Panc1 (cell line): ENCODE results near the gene ATP6V0D1. TPM values are rescaled to one million over a fixed set of nuclear protein-coding genes. Genes with fewer than 3 reads are reported as not detected.

Experiments
- ATAC-seq: fragments of 200-7000 bp; cut with Tn5 transposase; 2 replicates; pipeline ENCODE4 v1.9.1; 2020; ENCODE audit warnings: mild to moderate bottlenecking, moderate library complexity
- BruUV-seq: library from RNA; stranded (reverse); fragments of 400-500 nt; replicated peaks from 2 replicates; lab custom pipeline; 2021; lab: Mats Ljungman, UMichigan
- CTCF ChIA-PET: fragments of 300-600 bp; sonication (Branson Sonifier 250); formaldehyde crosslinking; loops from one replicate; lab custom pipeline; 2022; ENCODE audit warnings: antibody characterized with exemption; lab: Charles Lee
- POLR2A ChIA-PET: fragments of 300-600 bp; sonication (Branson Sonifier 250); formaldehyde crosslinking; loops from one replicate; lab custom pipeline; 2022; ENCODE audit warnings: antibody characterized with exemption; lab: Charles Lee
- DNase-seq: peaks from one replicate; pipeline ENCODE4 v3.0.0-alpha.2; 2010; ENCODE audit warnings: low read depth, low spot score
- H3K27ac ChIP-seq: 2 replicates; pipeline ENCODE4 v1.5.1; 2011; ENCODE audit warnings: mild to moderate bottlenecking, low read length, inconsistent platforms
- H3K27me3 ChIP-seq: fragments of 200-500 bp; sonication (Bioruptor generic); 2 replicates; pipeline ENCODE4 v1.6.0; 2014; ENCODE audit warnings: low read length, inconsistent platforms; ENCODE audit not compliant: control insufficient read depth, insufficient read depth
- H3K36me3 ChIP-seq: fragments of 200-500 bp; sonication (Bioruptor generic); 2 replicates; pipeline ENCODE4 v1.5.1; 2014; ENCODE audit warnings: inconsistent platforms, mild to moderate bottlenecking, low read length, moderate library complexity; ENCODE audit not compliant: control insufficient read depth, insufficient read depth
- H3K4me1 ChIP-seq: 2 replicates; pipeline ENCODE4 v1.5.1; 2011; ENCODE audit warnings: inconsistent platforms, mild to moderate bottlenecking, low read length, moderate library complexity; ENCODE audit not compliant: control insufficient read depth, insufficient read depth
- H3K4me3 ChIP-seq, 2 experiments: 2 replicates each; pipeline ENCODE4 v1.5.1; 2011 to 2012; ENCODE audit warnings: low read depth in 2 of 2, low read length in 2 of 2, mild to moderate bottlenecking in 2 of 2, inconsistent platforms in 1 of 2, moderate library complexity in 1 of 2
- H3K9me3 ChIP-seq: fragments of 200-500 bp; sonication (Bioruptor generic); 2 replicates; pipeline ENCODE4 v1.5.1; 2014; ENCODE audit warnings: low read depth, mild to moderate bottlenecking, inconsistent platforms, low read length, moderate library complexity; ENCODE audit not compliant: control insufficient read depth, insufficient read depth
- POLR2AphosphoS5 ChIP-seq: IDR thresholded peaks from 2 replicates; pipeline ENCODE4 v1.6.1; 2012; ENCODE audit warnings: mild to moderate bottlenecking, low read depth, low read length, moderate library complexity
- SIN3A ChIP-seq: IDR thresholded peaks from 2 replicates; pipeline ENCODE4 v1.6.1; 2012; ENCODE audit warnings: low read depth, mild to moderate bottlenecking, low read length, moderate library complexity, borderline replicate concordance; ENCODE audit not compliant: insufficient read depth
- TCF7L2 ChIP-seq: IDR thresholded peaks from 2 replicates; pipeline ENCODE4 v1.6.1; 2011; ENCODE audit warnings: mild to moderate bottlenecking, low read depth, low read length, inconsistent platforms
- in situ Hi-C: cut with HindIII; loops from 2 replicates; pipeline ENCODE4 v1.10.0; 2016; ENCODE audit warnings: low sequenced_read_pairs, low pct_unique_long_range_greater_than_20kb
- intact Hi-C: fragments of 100-400 bp; cut with micrococcal nuclease; formaldehyde crosslinking; loops from one replicate; pipeline ENCODE4 v1.10.0; 2022; ENCODE audit not compliant: unreplicated experiment
- total RNA-seq: library from RNA; stranded (reverse); gene quantifications from one replicate; pipeline ENCODE4 v1.2.1, GENCODE V29; 2021; ENCODE audit not compliant: unreplicated experiment
- TF ChIP-seq, protein P1 (sequence below), 2 experiments: IDR thresholded peaks; 2 replicates each; pipeline ENCODE4 v1.6.1; 2011 to 2012; ENCODE audit warnings: low read depth in 2 of 2, control low read depth in 1 of 2, low read length in 1 of 2, mild to moderate bottlenecking in 1 of 2, moderate library complexity in 1 of 2; ENCODE audit not compliant: insufficient read depth in 1 of 2
- TF ChIP-seq, protein P2 (sequence below): fragments of 450-650 bp; IDR thresholded peaks from 2 replicates; pipeline ENCODE4 v1.5.1; 2017; ENCODE audit warnings: mild to moderate bottlenecking

ATP6V0D1 gene
- total RNA-seq, 1 experiment from 2014 or later, result 70.8 TPM

DNA sequence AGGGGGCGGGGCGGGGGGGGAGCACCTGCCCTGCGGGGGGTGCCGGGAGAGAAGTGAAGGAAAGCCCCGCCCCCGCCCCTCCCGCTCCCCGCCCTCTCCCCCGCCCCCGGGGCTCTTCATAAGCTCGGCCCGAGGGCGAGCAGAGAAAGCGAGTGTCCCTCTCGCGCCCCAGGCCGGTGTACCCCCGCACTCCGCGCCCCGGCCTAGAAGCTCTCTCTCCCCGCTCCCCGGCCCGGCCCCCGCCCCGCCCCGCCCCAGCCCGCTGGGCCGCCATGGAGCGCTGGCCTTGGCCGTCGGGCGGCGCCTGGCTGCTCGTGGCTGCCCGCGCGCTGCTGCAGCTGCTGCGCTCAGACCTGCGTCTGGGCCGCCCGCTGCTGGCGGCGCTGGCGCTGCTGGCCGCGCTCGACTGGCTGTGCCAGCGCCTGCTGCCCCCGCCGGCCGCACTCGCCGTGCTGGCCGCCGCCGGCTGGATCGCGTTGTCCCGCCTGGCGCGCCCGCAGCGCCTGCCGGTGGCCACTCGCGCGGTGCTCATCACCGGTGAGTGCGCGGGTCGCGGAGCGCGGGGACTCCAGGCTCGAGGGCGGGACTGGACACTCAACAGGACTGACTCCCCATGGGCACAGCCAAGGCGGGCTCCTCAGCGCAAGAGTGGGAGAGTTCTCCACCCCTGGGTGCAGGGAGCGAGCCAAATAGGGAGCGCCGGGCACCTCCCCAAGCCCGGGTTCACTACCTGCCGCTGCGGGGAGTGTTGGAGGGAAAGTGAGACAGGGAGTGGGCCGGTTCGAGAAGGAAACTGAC is 49.8 kb downstream of the ATP6V0D1 start, which contains the start of gene HSD11B2:
Gene HSD11B2 (plus strand): TSS at position 145 of the 798 bp plus-strand sequence. CDS start 128 bp downstream, at position 273.
- Histone ChIP-seq H3K27me3 (no peaks in the 10 kb centered on the region), H3K4me3 (peak within 1 kb of the TSS; percentile 32 to 41), H3K36me3 (no peaks in the 10 kb centered on the region), H3K4me1 (peaks cover 2% of the 10 kb centered on the region; the same call in 1 of the 2 replicates), H3K27ac (no peak within 1 kb of the TSS), H3K9me3 (no peaks in the 10 kb centered on the region)
- ChIA-PET CTCF (interaction anchor here (0.6 to 0.7 kb wide), 3 partner anchors 9 to 231 kb away, joined by 3 to 5 read pairs (median 3); no protein-coding TSS in a partner anchor), POLR2A (no interaction called here)
- intact Hi-C loops, result no loop called here
- in situ Hi-C loops, result no loop called here
- TF ChIP-seq SIN3A, result no peak
- TF ChIP-seq, protein P1, sequence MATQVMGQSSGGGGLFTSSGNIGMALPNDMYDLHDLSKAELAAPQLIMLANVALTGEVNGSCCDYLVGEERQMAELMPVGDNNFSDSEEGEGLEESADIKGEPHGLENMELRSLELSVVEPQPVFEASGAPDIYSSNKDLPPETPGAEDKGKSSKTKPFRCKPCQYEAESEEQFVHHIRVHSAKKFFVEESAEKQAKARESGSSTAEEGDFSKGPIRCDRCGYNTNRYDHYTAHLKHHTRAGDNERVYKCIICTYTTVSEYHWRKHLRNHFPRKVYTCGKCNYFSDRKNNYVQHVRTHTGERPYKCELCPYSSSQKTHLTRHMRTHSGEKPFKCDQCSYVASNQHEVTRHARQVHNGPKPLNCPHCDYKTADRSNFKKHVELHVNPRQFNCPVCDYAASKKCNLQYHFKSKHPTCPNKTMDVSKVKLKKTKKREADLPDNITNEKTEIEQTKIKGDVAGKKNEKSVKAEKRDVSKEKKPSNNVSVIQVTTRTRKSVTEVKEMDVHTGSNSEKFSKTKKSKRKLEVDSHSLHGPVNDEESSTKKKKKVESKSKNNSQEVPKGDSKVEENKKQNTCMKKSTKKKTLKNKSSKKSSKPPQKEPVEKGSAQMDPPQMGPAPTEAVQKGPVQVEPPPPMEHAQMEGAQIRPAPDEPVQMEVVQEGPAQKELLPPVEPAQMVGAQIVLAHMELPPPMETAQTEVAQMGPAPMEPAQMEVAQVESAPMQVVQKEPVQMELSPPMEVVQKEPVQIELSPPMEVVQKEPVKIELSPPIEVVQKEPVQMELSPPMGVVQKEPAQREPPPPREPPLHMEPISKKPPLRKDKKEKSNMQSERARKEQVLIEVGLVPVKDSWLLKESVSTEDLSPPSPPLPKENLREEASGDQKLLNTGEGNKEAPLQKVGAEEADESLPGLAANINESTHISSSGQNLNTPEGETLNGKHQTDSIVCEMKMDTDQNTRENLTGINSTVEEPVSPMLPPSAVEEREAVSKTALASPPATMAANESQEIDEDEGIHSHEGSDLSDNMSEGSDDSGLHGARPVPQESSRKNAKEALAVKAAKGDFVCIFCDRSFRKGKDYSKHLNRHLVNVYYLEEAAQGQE (IDR thresholded peaks at IDR 0.05; ENCODE audit: insufficient read depth in 1 of 2, low read depth in 2 of 2, low read length in 1 of 2), result no peak
- TF ChIP-seq, protein P2, sequence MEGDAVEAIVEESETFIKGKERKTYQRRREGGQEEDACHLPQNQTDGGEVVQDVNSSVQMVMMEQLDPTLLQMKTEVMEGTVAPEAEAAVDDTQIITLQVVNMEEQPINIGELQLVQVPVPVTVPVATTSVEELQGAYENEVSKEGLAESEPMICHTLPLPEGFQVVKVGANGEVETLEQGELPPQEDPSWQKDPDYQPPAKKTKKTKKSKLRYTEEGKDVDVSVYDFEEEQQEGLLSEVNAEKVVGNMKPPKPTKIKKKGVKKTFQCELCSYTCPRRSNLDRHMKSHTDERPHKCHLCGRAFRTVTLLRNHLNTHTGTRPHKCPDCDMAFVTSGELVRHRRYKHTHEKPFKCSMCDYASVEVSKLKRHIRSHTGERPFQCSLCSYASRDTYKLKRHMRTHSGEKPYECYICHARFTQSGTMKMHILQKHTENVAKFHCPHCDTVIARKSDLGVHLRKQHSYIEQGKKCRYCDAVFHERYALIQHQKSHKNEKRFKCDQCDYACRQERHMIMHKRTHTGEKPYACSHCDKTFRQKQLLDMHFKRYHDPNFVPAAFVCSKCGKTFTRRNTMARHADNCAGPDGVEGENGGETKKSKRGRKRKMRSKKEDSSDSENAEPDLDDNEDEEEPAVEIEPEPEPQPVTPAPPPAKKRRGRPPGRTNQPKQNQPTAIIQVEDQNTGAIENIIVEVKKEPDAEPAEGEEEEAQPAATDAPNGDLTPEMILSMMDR, result no peak; the same call in 1 of the 2 replicates
- TF ChIP-seq TCF7L2, result no peak
- TF ChIP-seq POLR2AphosphoS5, result no peak
- no peak for DNase-seq
- ATAC-seq, result peak; percentile 83
- no TSS peak for BruUV-seq

DNA sequence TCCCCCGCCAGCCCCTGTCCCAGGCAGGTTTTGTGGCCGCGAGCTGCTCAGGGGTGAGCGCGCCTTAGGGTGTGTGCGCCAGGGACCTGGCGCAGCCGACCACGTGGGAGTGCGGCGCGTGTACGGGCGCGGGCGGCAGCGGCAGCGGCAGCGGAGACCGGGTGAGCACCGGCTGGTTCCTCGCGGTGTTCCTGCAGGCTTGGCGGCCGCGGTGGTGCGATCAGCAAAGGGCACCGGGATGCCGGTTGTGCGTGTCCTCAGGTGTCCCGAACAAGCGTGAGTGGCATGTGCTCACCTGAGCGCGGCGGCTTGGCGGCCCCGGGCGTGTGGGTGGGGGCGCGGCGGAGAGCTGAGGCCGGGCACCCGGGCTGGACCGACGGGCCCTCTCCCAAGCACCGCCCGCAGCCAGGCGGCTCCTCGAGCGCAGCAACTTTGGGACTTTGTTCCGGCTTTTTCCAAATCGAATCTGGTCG is 50.4 kb downstream of the ATP6V0D1 start:
- H3K27ac ChIP-seq, result no peak overlapping the region
- BruUV-seq, result no TSS peak
- intact Hi-C loops (no loop called here), in situ Hi-C loops (no loop called here)
- ATAC-seq (peak; percentile 43), DNase-seq (no peak)
- no peaks in the 10 kb centered on the region for H3K9me3 ChIP-seq
- POLR2A ChIA-PET, result no interaction called here
- peaks cover 2% of the 10 kb centered on the region; the same call in 1 of the 2 replicates for H3K4me1 ChIP-seq
- H3K4me3 ChIP-seq, result peak overlapping the region; percentile 32 to 37
- no peaks in the 10 kb centered on the region for H3K36me3 ChIP-seq
- TF ChIP-seq TCF7L2 (no peak), SIN3A (no peak), POLR2AphosphoS5 (no peak)
- TF ChIP-seq, protein P2, result no peak
- TF ChIP-seq, protein P1 (IDR thresholded peaks at IDR 0.05; ENCODE audit: insufficient read depth in 1 of 2, low read depth in 2 of 2, low read length in 1 of 2), result no peak
- CTCF ChIA-PET, result interaction anchor here (0.6 to 0.7 kb wide), 2 partner anchors 9 to 13 kb away, joined by 3 read pairs; no protein-coding TSS in a partner anchor
- no peaks in the 10 kb centered on the region; the same call in 1 of the 2 replicates for H3K27me3 ChIP-seq
